HG02610 (cell line): ENCODE results near the gene MOB3C.
A peak's percentile ranks its signal among the peaks of the same experiment; 100 is the strongest.

ENCODE experiments used
- ATAC-seq: cut with Tn5 transposase; IDR thresholded peaks from one replicate; pipeline ENCODE4 v1.9.1; 2021; ENCODE audit warnings: mild to moderate bottlenecking, moderate library complexity; ENCODE audit not compliant: unreplicated experiment

Gene MOB3C

DNA sequence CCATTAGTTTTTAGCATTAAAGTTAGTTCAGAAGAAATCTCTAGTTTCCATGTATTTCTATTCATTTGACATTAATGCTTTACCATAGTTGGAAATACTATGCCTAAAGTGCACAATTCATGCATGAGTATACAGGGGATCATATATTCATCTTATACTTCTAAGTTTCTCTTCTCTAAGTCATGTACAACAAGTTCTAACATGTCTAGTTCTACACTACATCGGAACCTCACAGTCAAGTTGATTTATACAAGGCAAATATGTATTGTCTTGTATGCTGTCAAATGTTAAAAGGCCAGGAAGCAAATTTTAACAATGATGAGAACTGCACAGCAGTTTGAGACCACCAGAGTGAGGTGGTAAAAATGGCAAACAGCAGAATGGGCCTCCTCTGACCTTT, 22.9 kb upstream of the MOB3C start:
- ATAC-seq = no peak

- ATAC-seq = no peak
These were observed 22.3 kb upstream of the MOB3C start for GRCh38 chr1:46638921-46639320.

- no peak for ATAC-seq
These were observed 21.0 kb upstream of the MOB3C start for GRCh38 chr1:46637444-46638083.

GRCh38 chr1:46635205-46635604, 18.6 kb upstream of the MOB3C start:
- ATAC-seq = no peak

DNA sequence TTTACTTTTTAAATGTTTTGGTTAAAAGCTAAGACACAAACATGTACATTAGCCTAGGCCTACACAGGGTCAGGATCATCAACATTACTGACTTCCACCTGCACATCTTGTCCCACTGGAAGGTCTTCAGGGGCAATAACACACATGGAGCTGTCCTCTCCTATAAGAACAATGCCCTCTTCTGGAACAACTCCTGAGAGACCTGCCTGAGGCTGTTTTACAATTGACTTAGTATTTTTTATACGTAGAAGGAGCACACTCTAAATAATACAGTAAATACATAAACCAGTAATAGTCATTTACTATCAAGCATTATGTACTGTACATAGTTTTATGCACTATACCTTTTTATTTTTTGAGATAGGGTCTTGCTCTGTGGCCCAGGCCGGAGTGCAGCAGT, 14.1 kb upstream of the MOB3C start:
- no peak for ATAC-seq

- no peak for ATAC-seq
These were observed 7.4 kb upstream of the MOB3C start for GRCh38 chr1:46623743-46624644.

DNA sequence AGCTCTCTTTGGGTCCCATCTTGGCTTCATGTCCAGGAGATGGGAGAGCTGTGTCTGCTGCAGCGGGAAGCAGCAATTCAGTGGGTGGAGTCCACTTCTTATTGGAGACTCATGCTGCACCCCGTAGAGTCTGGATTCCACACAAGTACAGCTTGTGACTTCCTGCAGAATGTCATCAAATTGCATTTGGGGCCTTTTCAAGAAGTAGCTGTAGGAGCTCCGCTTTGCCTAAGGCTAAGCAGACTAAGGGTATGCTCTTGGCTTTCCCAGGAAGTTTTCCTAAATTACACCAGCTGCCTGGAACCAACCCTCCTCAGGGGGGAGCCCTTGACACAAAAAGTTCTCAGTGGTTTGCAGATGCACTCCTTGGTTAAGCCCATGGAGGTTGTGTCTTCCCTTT, 5.7 kb upstream of the MOB3C start:
- ATAC-seq = no peak

DNA sequence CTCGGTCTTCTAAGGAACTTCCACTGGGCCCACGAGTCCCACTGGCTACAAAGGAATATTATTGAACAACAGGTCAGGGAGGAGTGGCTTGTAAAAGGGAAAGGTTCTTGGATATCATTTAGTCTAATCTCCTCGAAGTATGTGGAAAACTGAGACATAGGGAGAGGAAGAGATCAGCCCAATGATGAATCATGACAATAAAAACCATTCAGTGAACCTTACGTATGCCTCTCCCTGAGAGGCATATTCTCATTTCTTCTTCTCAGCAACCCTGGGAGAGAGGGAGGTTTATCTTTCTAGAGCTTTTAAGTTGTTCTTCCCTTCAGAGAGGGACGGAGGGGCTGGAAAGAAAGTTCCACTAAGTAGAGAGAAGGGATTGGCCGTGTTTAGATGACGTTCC, 5.3 kb upstream of the MOB3C start:
- ATAC-seq = no peak

GRCh38 chr1:46619656-46620258, 3.1 kb upstream of the MOB3C start:
- no peak for ATAC-seq

- ATAC-seq = no peak
These were observed 2.3 kb upstream of the MOB3C start for GRCh38 chr1:46618754-46619415.

DNA sequence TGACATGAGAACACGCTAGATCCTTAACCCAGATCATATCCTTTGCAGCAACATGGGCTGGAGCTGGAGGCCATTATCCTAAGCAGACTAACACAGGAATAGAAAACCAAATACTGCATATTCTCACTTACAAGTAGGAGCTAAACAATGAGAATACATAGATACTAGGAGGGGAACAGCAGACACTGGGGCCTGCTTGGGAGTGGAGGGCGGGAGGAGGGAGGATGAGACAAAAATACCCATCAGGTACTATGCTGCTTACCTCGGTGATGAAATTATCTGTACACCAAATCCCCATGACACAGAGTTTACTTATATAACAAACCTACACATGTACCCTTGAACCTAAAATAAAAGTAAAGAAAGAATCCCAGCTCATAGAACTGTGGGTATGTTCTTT, 1.2 kb upstream of the MOB3C start:
- no peak for ATAC-seq

- no peak for ATAC-seq
These were observed 643 bp upstream of the MOB3C start for GRCh38 chr1:46617108-46617800.

DNA sequence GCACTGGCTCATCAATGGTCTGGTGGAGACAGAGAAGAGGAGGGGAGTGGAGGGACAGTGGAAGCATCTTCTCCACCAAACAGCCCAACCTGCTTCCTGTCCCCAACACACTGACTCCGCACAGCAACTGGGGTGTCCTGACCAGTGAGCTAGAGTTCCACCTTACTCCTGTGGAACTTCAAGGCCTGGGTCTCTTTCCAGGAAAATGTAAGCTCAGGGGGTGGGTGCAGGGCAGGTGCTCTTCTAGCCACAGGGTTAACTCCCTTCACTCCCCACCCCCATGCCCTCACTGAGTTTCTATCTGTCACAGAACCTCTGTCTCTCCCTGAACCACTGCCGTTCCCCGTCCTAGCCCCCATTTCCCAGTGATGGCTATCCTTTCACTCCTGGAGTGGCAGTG, 876 bp downstream of the MOB3C start:
- ATAC-seq = no peak

- no peak for ATAC-seq
These were observed 1.5 kb downstream of the MOB3C start for GRCh38 chr1:46615088-46615487.

DNA sequence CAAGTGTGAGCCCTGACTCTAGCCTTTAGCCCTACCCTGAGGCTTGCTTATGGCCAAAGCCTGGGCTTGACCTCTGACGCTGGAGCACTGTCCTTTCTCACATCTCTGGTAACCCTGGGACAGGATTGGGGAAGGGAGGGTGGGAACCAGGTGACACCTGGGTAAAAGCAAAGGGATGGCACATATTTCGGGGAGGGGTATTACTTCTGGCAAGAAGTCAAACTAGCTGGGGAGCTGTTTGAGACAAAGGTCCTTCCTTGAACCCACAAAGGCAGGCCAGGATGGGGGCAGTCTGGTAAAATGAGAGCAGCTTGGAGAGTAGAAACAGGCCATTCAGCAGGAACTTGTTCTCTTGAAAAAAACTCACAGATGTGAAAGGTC, 2.0 kb downstream of the MOB3C start:
- ATAC-seq = no peak

GRCh38 chr1:46613661-46614603, 2.7 kb downstream of the MOB3C start:
- peak; percentile 74 for ATAC-seq

- no peak for ATAC-seq
These were observed 3.5 kb downstream of the MOB3C start for GRCh38 chr1:46612937-46613660.

- ATAC-seq = no peak
These were observed 4.9 kb downstream of the MOB3C start for GRCh38 chr1:46611691-46612221.
